ENCODE measurements around the gene IPP.
"Not testable (repeated sequence)": the region's sequence is repeated elsewhere in the genome, so short reads cannot be mapped to it uniquely, and the experiment has no call there.

IPP gene

DNA sequence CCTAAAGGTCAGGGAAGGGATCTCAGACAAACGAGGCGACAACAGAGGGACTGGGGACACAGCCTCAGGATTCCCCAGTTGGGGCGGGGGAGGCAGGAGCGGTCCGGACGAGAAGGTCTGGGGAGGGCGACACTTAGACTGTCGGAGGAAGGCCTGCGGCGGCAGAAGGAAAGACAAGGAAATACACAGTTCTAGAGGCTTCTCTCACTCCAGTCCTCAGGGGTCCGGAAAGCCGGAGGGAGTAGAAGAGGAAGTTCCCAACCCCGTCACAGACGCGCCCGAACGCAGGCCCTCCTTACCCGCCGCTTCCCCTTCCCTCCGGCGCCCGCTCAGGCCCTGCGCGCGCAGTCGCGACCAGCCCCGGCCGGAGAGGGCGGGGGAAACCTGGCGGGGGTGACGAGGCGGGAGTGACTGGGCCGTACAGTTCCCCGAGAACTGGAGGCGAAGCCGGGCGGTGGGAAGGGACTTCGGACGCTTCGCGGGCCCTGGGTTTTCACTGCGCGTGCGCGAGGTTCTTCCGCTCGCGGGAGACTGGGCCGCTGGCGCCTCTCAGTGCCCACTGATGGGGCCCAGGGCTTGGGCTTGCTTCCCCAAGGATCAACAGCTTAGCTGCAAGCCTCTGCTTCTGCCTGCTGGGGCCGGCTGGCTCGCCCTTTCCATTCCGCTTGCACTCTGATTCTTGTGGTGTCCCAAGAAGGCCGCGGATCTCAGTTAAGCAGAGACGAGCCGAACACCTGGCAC, at the start of gene IPP:
Gene IPP, minus strand, starts transcription at position 356 of the 741 bp plus-strand sequence. CDS start 4,242 bp downstream, outside the sequence.
- FAIRE-seq: no peak

GRCh38 chr1:45796946-45797345, 46.5 kb upstream of the IPP start:
- no peak for FAIRE-seq

DNA sequence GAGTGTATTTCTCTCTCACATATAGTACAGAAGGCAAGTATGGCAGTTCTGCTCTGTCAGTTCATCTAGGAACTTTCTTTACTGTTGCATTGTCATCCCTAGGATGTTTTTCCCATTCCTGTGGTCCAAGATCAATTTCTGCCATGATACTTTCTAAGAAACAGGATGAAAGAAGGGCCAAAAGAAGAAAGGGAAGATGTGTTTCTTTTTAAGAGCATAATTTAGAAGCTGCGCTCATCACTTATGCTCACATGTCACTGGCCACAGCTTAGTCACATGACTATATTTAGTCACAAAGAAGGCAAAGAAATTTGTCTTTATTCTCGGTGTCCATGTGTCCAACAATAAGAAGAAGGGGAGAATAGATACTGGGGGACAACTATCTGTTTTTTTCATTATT, 45.9 kb upstream of the IPP start:
- no peak for FAIRE-seq

- no peak for FAIRE-seq
Observed at GRCh38 chr1:45793942-45794604, 43.6 kb upstream of the IPP start.

- FAIRE-seq: no peak
Observed at GRCh38 chr1:45792744-45793143, 42.3 kb upstream of the IPP start.

DNA sequence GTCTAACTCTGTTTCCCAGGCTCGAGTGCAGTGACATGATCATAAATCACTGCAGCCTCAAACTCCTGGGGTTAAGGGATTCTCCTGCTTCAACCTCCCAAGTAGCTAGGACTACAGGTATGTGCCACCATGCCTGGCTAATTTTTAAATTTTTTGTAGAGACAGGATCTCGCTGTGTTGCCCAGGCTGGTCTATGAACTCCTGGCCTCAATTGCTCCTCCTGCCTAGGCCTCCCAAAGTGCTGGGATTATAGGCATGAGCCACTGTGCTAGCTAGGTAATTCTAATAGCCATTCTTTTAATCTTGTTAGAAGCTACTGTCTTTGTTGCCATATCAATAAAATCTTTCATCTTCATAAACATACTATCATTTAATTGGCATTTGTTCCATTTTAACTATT, 39.1 kb upstream of the IPP start:
- no peak for FAIRE-seq

- no peak for FAIRE-seq
Observed at GRCh38 chr1:45787905-45788304, 37.5 kb upstream of the IPP start.

GRCh38 chr1:45785583-45785982, 35.1 kb upstream of the IPP start:
- FAIRE-seq: no peak

DNA sequence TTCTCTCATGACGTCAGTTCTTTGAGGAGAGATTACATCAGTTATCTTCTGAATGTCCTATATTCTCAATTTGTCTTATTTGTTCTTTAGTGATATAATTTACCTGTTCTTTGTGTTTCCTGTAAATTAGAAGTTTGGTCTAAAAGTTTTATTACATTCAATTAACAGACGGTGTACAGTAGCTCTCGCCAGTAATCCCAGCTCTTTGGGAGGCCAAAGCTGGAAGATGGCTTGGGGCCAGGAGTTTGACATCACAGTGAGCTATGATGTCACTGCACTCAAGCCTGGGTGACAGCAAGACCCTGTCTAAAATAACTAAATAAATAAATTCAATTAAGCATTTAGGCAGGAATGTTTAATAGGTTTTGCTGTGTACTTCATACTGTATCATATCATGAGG, 25.3 kb upstream of the IPP start:
- FAIRE-seq: no peak

DNA sequence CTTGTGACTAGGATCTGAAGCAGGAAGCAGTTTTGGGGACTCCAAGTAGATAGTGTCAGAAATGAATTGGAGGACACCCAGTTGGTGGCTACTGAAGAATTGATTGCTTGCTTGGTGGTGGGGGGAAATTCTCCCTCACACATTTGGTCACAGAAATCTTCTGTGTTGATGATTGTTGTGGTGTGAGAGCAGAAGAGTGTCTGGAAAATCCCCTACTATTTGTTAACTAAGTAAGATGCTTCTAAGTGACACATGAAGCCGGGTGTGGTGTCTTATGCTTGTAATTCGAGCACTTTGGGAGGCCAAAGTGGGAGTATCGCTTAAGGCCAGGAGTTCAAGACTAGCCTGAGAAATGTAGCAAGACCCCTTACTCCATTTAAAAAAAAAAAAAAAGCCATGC, 22.5 kb upstream of the IPP start:
- no peak for FAIRE-seq

DNA sequence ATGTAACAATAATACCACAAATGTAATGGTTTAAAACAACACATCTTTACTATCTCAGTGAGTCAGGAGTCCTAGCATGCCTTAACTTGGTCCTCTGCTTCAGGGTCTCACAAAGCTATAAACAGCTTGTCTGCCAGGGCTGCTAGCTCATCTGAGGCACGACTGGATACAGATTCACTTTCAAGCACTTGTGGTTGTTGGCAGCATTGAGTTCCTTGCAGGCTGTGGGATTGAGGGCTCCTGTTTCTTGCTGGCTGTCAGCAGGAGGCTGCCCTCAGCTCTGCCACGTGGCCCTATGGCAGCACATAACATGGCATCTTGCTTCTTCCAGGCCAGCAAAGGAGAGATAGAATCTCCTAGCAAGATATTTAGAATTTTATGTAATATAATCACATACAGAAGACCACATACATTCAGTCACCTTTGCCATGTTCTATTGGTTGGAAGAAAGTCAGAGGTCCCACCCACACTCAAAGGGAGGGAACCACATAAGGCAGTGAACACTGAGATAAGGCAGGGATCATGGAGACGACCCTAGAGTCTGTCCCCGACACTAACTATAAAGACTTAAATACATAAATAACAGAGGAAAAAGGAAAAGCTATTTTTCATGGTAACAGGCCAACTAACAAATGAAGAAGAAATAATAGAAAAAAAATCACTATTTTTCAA, 18.9 kb upstream of the IPP start:
- FAIRE-seq: no peak

- no peak for FAIRE-seq
Observed at GRCh38 chr1:45767035-45767434, 16.6 kb upstream of the IPP start.

DNA sequence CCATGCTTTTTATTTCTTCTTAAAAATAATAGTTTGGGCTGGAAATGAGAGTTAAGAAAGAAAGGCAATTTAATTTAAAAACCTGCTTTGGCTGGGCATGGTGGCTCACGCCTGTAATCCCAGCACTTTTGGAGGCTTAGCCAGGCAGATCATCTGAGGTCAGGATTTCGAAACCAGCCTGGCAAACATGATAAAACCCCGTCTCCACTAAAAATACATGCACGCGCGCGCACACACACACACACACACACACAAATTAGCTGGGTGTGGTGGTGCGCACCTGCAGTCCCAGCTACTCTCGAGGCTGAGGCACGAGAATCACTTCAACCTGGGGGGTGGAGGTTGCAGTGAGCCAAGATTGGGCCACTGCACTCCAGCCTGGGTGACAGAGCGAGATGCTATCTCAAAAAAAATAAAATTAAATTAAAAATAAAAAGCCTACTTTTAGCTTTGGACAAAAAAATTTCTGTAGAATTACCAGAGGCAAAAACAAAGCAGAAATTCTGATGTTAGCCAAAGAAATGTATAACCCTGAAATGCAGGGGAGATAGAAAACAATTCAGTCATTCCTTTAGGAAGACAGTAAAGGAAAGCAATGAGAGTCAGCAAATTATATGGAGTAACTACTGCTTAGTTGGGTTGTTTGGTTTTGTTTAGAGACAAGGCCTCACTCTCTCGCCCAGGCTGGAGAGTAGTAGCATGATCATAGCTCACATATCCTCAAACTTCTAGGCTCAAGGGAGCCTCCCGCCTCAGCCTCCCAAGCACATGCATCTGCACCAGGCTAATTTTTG, 15.7 kb upstream of the IPP start:
- FAIRE-seq: no peak

GRCh38 chr1:45762291-45762690, 11.8 kb upstream of the IPP start:
- no peak for FAIRE-seq

DNA sequence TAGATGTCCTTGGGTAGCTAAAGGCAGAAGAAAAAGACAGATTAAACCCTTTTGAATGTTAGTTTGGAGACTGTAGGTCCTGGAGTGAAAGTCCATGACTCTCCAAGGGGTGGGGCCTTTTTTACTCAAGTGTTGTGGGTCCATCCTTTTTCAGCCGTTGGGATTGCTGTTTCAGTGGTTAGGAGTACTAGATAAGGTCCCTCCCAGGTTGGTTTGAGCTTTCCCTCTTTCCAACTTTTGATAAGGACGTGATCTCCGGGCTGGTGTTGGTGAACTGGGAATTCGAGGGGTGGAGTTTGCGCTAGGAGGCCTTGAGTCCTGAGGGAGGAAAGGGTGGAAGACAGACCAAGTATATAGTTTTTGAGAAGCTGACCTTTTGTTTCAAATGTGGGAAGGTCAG, 5.2 kb upstream of the IPP start:
- no peak for FAIRE-seq

DNA sequence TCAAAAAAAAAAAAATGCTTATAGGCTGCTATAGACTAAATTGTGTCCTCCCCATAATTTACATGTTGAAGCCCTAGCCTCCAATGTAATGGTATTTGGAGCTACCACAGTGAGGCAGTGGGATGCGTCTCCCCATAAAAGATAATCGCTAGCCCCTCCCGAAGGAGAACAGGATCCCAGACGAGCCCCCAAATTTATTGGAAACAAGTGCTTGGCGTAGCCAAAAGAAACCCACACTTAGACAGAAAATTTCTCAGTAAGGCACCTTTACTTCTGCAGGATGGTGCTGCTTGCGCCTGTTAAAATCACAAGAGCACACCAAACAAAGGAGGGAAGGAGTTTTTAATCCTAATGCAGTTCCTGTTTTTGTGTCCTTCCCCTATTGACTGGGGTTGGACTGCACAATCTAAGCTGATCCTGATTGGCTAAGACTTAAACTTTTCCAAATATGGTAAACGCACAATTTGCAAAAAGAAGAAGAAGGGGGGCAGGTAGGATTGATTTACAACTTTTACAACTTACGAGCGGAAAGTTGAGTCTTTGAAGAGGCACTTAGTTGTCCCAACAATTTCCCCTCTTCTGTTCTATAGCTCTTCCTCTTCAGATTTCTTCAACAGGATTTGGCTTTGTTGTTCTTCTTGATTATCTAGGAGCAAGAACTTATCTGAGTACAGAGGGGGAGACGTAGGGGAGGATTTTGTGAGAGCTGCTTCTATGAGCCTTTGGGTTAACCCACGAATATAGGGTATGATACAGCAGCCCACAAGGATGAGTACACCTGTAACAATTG, 3.0 kb upstream of the IPP start:
- no peak for FAIRE-seq

DNA sequence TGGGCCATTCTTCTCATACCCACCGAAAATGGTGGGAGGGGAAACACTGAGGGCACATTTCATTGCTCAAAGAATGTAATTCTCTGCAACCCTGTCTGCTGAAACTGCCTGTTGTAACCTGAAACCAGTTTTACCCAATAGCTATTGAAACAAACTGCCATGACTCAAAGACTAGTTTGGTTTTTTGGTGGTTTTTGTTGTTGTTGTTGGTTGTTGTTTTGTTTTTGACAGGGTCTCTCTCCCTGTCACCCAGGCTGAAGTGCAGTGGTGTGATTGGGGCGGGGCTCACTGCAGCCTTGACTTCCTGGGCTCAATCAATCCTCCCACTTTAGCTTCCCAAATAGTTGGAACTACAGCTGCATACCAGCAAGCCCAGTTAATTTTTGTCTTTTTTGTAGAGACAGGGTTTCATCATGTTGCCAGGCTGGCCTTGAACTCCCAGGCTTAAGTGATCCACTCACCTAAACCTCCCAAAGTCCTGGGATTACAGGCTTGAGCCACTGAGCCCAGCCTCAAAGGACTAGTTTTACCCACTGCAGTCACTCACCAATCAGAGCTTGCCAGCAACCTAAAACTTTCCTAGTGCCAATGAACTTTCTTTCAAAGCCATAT, 2.1 kb upstream of the IPP start:
- no peak for FAIRE-seq

- FAIRE-seq: no peak
Observed at GRCh38 chr1:45752014-45752413, 1.6 kb upstream of the IPP start.

DNA sequence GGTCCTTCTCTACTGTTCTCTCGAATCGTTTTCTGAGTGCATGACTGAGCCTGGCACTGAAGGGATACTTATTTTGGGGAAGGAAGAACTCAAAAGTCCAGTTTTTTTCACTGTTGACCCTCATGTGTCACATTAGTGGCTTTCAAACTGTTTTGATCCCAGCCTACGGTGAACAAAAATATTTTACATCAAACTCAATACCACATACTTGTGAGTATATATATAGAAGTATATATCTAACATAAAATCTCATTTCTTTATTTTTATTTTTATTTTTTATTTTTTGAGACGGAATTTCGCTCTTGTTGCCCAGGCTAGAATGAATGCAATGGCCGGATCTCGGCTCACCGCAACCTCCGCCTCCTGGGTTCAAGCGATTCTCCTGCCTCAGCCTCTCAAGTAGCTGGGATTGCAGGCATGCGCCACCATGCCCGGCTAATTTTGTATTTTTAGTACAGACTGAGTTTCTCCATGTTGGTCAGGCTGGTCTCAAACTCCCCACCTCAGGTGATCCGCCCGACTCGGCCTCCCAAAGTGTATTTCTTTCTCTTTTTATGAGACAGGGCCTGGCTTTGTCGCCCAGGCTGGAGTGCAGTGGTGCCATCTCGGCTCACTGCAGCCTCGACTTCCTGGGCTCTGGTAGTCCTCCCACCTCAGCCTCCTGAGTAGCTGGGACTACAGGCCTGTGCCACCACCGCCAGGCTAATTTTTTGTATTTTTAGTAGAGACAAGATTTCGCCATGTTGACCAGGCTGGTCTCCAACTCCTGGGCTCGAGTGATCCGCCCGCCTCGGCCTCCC, 786 bp upstream of the IPP start:
- FAIRE-seq: peak; percentile 55

GRCh38 chr1:45746922-45747321, 3.5 kb downstream of the IPP start:
- FAIRE-seq: no peak

- FAIRE-seq: not testable (repeated sequence)
Observed at GRCh38 chr1:45739641-45740156, 10.8 kb downstream of the IPP start.
